ENCODE data around the gene ZRANB3. TPM values are rescaled to one million over a fixed set of nuclear protein-coding genes. Genes with fewer than 3 reads are reported as not detected.

The ZRANB3 gene
- total RNA-seq, 3 donors from 2014 or later, result 3.2 to 6.1 (median 5.6) TPM

DNA sequence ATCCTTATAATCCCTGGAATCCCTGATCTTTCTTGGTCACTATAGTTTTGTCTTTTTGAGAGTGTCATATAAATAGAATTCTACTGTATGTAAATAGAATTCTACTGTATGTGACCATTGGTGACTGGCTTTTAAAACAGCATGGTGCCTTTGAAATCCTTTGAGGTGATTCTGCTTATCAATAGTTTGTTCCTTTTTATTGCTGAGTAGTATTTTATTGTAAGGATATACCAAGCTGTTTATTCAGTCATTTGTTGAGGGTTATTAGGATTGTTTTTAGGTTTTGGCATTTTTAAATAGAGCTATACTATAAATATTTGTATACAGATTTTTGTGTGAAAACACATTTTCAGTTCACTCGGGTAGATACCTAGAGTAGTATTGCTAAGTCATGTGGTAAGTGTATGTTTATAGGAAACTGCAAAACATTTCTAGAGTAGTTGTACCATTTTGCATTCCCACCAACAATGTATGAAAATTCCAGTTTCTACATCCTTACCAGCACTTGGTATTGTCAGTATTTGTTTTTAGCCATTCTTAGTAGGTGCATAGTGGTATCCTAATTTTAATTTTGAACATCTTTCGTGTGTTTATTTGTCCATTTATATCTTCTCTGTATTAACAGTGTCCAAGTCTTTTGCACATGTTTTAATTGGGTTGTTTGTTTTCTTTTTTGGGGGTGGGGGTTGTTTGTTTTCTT, 433.3 kb downstream of the ZRANB3 start:
- intact Hi-C loops (cut with DNase I; ENCODE audit: low total_unique reads), result no loop called here
- Histone ChIP-seq H3K9me3 (no peaks in the 10 kb centered on the region), H3K36me3 (peaks cover 4% of the 10 kb centered on the region), H3K4me1 (no peaks in the 10 kb centered on the region), H3K4me3 (no peak overlapping the region), H3K27ac (no peak overlapping the region), H3K27me3 (no peaks in the 10 kb centered on the region)
- TF ChIP-seq POLR2AphosphoS5 (IDR thresholded peaks at IDR 0.05) (no peak), POLR2A (IDR thresholded peaks at IDR 0.05) (no peak)
- TF ChIP-seq, protein P1, sequence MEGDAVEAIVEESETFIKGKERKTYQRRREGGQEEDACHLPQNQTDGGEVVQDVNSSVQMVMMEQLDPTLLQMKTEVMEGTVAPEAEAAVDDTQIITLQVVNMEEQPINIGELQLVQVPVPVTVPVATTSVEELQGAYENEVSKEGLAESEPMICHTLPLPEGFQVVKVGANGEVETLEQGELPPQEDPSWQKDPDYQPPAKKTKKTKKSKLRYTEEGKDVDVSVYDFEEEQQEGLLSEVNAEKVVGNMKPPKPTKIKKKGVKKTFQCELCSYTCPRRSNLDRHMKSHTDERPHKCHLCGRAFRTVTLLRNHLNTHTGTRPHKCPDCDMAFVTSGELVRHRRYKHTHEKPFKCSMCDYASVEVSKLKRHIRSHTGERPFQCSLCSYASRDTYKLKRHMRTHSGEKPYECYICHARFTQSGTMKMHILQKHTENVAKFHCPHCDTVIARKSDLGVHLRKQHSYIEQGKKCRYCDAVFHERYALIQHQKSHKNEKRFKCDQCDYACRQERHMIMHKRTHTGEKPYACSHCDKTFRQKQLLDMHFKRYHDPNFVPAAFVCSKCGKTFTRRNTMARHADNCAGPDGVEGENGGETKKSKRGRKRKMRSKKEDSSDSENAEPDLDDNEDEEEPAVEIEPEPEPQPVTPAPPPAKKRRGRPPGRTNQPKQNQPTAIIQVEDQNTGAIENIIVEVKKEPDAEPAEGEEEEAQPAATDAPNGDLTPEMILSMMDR (IDR thresholded peaks at IDR 0.05), result no peak
- no peak for DNase-seq (ENCODE audit: low spot score in 2 of 2)

DNA sequence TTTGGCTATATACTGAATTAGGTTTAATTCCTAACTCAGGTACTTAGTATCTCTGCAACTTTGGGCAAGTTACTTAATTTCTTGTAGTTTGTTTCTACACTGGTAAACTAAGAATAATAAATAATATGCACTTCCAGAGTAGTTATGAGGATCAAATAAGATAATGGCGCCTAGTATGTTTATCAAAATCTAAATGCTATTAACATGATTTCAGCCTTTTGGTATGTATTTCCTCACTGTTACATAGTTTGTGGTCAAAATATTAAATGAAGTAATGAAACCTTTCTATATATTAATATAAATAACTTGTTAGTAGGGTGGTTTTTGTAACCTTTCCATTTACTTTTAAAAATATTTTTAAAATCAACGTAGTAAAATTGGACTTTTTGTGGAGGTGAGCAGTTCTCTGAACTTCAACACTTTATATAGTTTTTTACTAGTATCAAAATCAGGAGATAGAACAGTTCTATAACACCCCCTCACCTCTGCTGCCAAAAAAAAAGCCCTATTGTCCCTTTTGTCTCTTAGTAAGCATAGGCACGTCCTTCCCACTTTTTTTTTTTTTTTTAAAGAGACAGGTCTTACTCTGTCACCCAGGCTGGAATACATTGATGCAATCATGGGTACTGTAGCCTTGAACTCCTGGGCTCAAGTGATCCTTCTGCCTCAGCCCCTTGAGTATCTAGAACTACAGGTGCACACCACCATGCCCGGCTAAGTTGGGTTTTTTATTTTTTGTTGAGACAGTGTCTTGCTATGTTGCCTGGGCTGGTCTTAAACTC, 434.2 kb downstream of the ZRANB3 start:
- TF ChIP-seq POLR2AphosphoS5 (IDR thresholded peaks at IDR 0.05) (no peak), POLR2A (IDR thresholded peaks at IDR 0.05) (no peak)
- TF ChIP-seq, protein P1 (IDR thresholded peaks at IDR 0.05), result no peak
- no peak overlapping the region for H3K4me3 ChIP-seq
- H3K27me3 ChIP-seq, result no peaks in the 10 kb centered on the region
- no peak for DNase-seq (ENCODE audit: low spot score in 2 of 2)
- intact Hi-C loops (cut with DNase I; ENCODE audit: low total_unique reads), result no loop called here
- H3K9me3 ChIP-seq, result no peaks in the 10 kb centered on the region
- peaks cover 4% of the 10 kb centered on the region for H3K36me3 ChIP-seq
- no peak overlapping the region for H3K27ac ChIP-seq
- no peaks in the 10 kb centered on the region for H3K4me1 ChIP-seq

DNA sequence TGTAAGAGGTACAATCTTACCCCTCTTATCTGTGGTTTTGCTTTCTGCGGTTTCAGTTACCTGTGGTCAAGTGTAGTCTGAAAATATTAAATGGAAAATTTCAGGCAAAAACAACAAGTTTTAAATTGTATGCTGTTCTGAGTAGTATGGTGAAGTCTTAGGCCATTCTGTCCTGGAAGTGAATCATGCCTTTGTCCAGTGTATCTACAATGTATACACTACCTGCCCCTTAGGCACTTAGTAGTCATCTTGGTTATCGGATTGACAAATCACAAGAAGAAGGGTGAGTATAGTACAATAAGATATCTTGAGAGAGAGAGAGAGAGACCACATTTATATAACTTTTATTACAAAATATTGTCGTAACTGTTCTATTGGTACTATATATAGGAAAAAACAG, 435.4 kb downstream of the ZRANB3 start:
- TF ChIP-seq POLR2A (IDR thresholded peaks at IDR 0.05) (no peak), POLR2AphosphoS5 (IDR thresholded peaks at IDR 0.05) (no peak)
- TF ChIP-seq, protein P1 (IDR thresholded peaks at IDR 0.05), result no peak
- H3K27me3 ChIP-seq, result no peaks in the 10 kb centered on the region
- H3K4me1 ChIP-seq, result no peaks in the 10 kb centered on the region
- H3K4me3 ChIP-seq, result no peak overlapping the region
- no peak overlapping the region for H3K27ac ChIP-seq
- H3K36me3 ChIP-seq, result peaks cover 4% of the 10 kb centered on the region
- no peak for DNase-seq (ENCODE audit: low spot score in 2 of 2)
- intact Hi-C loops (cut with DNase I; ENCODE audit: low total_unique reads), result no loop called here
- no peaks in the 10 kb centered on the region for H3K9me3 ChIP-seq

DNA sequence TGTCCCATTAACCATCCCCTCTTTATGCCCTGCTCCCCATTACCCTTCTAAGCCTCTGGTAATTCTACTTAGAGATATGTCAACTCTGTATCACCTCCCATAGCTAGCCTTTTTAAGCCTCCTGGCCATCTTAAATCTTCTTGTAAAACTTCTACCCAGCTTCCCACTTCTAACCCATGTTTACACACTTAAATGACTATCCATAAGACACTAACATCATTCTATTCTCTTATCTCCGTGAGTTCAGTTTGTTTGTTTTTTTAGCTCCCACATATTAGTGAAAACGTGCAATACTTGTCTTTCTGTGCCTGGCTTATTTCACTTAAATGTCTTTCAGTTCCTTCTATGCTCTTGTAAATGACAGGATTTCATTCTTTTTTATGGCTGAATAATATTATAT, 436.5 kb downstream of the ZRANB3 start:
- no peaks in the 10 kb centered on the region for H3K27me3 ChIP-seq
- H3K36me3 ChIP-seq, result peaks cover 4% of the 10 kb centered on the region
- H3K9me3 ChIP-seq, result peaks cover 0 to 1% of the 10 kb centered on the region in 2 donors
- intact Hi-C loops (cut with DNase I; ENCODE audit: low total_unique reads), result no loop called here
- H3K27ac ChIP-seq, result no peak overlapping the region
- TF ChIP-seq POLR2A (IDR thresholded peaks at IDR 0.05) (no peak), POLR2AphosphoS5 (IDR thresholded peaks at IDR 0.05) (no peak)
- TF ChIP-seq, protein P1 (IDR thresholded peaks at IDR 0.05), result no peak
- no peak overlapping the region for H3K4me3 ChIP-seq
- DNase-seq (ENCODE audit: low spot score in 2 of 2), result no peak
- H3K4me1 ChIP-seq, result no peaks in the 10 kb centered on the region
